ENCODE data around the gene INSYN2B.

INSYN2B gene

DNA sequence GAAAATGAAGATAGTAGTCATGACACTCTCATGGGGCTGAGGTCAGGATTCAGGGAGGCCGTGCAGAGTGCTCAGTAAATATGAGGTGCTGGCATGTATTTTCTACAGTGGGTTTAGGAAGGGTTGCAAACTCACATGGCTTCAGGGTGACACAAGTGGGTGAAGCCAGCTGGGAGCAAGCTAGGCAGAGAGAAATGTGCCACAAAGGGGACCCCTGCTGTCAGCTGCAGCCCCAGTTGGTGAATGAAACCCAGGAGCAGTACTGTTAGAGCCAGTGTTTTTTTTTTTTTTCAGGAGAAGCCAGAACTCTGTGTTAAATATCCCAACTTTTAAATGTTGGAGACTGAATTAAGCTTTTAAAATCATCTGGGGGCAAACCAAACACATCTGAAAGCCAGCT lies 75.3 kb downstream of the INSYN2B start:
- no peaks in the 10 kb centered on the region for H3K9me3 Mint-ChIP-seq (ENCODE audit: low read depth)
- H3K27ac Mint-ChIP-seq, result no peak overlapping the region
- peaks cover 8% of the 10 kb centered on the region for H3K4me1 Mint-ChIP-seq (ENCODE audit: low read depth)

DNA sequence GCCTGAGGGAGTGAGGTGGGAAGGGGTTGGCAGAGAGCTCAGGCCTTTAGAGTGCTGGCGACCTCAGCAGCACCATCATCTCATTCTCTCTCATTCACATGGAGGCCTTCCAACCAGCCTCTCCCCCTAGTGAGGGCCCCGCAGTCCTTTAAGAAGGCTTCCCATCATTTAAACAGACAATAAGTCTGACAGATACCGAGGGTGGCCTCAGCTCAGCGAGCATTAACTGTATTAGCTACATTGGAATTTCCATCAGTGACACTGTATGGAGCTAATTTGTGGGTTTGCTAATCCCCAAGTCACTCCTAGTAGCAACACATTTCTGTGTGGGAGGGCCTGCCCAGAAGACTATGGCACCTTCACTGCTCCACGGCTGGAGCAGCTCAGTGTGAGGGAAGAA lies 75.8 kb downstream of the INSYN2B start:
- Mint-ChIP-seq H3K27ac (no peak overlapping the region), H3K27me3 (no peaks in the 10 kb centered on the region), H3K36me3 (peaks cover 14% of the 10 kb centered on the region)

More for the DNA sequence above, 75.3 kb downstream of the INSYN2B start:
- Mint-ChIP-seq H3K27me3 (no peaks in the 10 kb centered on the region), H3K36me3 (peaks cover 10% of the 10 kb centered on the region), H3K4me3 (no peak overlapping the region)

DNA sequence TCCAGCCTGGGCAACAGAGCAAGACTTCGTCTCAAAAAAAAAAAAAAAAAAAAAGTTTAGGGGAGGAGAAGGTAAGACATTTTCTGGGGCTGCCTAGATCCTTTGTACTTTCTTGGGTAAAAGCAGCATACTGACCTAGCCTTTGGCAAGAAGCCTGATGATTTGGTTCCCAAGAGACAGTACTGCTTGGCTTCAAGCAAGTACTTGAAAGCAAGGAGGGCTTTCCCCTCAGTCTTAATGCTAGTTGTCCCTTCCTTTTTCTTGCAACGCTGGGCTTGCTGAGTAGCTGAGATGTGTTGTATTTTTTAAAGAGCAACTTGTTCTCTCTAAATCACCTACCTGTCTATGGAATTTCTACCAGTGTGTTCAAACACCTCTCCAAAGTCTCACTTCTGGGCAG lies 76.2 kb downstream of the INSYN2B start:
- Mint-ChIP-seq H3K27me3 (no peaks in the 10 kb centered on the region), H3K36me3 (peaks cover 16% of the 10 kb centered on the region), H3K4me1 (ENCODE audit: low read depth) (peaks cover 10% of the 10 kb centered on the region), H3K9me3 (ENCODE audit: low read depth) (no peaks in the 10 kb centered on the region), H3K4me3 (no peak overlapping the region), H3K27ac (no peak overlapping the region)

More for the DNA sequence above, 75.8 kb downstream of the INSYN2B start:
- peaks cover 8% of the 10 kb centered on the region for H3K4me1 Mint-ChIP-seq (ENCODE audit: low read depth)
- no peak overlapping the region for H3K4me3 Mint-ChIP-seq
- H3K9me3 Mint-ChIP-seq (ENCODE audit: low read depth), result no peaks in the 10 kb centered on the region

DNA sequence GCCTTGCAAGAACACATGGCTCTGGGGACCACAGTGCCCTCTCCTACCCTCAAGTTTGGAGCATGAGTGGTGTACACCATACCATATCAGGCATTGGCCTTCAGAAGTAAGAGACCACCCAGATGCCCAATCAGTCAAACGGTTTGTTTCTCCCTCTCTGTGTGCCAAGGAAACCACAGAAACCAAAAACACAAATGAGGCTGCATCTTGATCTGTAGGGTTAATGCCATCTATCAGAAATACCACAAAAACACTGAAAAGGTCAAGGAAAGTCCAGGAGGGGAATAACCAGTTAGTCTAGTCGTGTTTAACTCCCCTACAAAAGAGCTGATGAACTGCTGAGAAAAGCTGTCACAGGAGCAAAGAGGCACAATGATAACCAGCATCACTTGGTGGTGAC lies 78.4 kb downstream of the INSYN2B start:
- H3K9me3 Mint-ChIP-seq (ENCODE audit: low read depth), result no peaks in the 10 kb centered on the region
- no peak overlapping the region for H3K27ac Mint-ChIP-seq
- no peaks in the 10 kb centered on the region for H3K27me3 Mint-ChIP-seq
- peaks cover 10% of the 10 kb centered on the region for H3K4me1 Mint-ChIP-seq (ENCODE audit: low read depth)
- H3K4me3 Mint-ChIP-seq, result no peak overlapping the region
- H3K36me3 Mint-ChIP-seq, result peaks cover 23% of the 10 kb centered on the region

DNA sequence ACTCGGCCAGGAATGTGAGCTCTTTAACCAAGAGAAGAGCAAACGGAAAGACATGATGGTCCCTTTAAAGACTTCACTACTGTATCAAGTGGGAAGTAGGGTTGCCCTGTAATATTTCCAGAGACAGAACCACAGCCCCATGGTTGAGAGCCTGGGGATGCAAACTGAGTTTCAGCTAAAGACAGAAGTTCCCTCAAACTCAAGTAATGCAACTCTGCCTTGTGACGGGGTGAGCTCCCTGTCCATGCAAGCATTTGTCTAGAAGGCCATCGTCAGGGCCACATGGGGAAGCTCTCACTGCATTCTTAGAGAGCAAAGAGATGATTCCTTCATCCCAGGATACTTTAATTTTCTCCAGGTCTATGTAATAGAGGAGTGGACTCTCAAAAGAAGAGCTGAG lies 82.8 kb downstream of the INSYN2B start:
- no peaks in the 10 kb centered on the region for H3K27me3 Mint-ChIP-seq
- H3K27ac Mint-ChIP-seq, result no peak overlapping the region
- peaks cover 12% of the 10 kb centered on the region for H3K4me1 Mint-ChIP-seq (ENCODE audit: low read depth)
- no peaks in the 10 kb centered on the region for H3K9me3 Mint-ChIP-seq (ENCODE audit: low read depth)
- H3K4me3 Mint-ChIP-seq, result no peak overlapping the region
- peaks cover 31% of the 10 kb centered on the region for H3K36me3 Mint-ChIP-seq

DNA sequence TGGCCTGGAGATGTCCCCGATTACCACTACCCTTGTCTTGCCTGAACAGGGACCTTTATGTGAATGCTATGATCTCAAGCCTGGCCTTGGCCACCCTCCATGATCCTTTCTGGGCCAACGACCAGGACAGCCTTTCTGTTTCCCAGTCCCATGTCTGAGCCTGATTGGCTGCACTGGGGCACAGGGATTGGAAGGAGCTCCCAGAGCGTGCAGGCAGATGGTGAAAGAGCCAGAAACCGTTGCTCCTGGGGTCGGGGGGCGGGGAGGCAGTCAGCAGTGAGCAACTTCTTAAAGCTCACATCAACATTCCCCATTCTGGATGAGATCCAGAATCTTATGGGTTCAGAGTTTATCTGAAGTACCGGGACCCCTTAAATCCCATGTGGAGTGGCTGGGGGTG lies 84.4 kb downstream of the INSYN2B start:
- H3K4me3 Mint-ChIP-seq, result no peak overlapping the region
- no peaks in the 10 kb centered on the region for H3K9me3 Mint-ChIP-seq (ENCODE audit: low read depth)
- H3K4me1 Mint-ChIP-seq (ENCODE audit: low read depth), result peaks cover 10% of the 10 kb centered on the region
- peak overlapping the region; percentile 61 for H3K27ac Mint-ChIP-seq
- H3K27me3 Mint-ChIP-seq, result no peaks in the 10 kb centered on the region
- H3K36me3 Mint-ChIP-seq, result peaks cover 29% of the 10 kb centered on the region

DNA sequence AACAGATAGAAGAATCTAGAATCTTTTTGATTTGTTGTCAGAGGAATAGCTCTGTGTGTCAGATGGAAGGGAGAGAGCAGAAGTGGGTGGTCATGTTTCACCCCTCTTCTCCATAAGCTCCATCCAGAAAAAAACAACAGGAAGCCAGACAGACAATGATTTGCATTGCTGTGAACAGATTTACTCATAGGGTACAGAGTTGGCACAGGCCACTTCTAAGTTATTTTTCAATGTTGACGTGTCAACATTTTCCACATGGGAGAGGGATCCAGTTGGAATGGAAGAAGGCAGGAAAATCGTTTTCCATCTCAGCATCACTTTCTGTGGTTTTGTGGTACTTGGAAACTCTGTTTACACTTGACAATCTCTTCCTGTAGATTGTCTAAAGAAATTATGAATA lies 86.7 kb downstream of the INSYN2B start:
- Mint-ChIP-seq H3K4me3 (no peak overlapping the region), H3K27ac (no peak overlapping the region), H3K9me3 (ENCODE audit: low read depth) (no peaks in the 10 kb centered on the region), H3K27me3 (no peaks in the 10 kb centered on the region), H3K36me3 (peaks cover 20% of the 10 kb centered on the region), H3K4me1 (ENCODE audit: low read depth) (peaks cover 10% of the 10 kb centered on the region)

DNA sequence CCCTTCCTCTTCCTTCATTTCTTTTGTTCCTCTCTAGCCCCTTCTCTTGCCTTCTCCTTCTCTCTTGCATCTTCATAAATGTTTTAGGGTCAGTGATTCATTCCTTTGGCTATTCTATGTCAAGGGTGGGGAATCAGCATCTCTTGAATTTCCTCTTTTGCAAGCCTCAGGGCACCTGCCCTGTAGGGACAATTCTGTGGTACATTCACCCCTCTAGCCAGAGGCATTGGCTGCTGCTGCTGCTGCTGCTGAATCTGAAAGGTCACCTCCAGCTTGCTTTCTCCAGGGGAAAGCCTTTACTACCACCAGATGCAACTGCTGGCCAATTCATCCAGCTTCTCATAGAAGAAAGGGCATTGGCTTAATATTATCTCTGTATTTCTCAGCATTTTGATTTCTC lies 87.3 kb downstream of the INSYN2B start:
- H3K27me3 Mint-ChIP-seq, result no peaks in the 10 kb centered on the region
- no peak overlapping the region for H3K27ac Mint-ChIP-seq
- H3K36me3 Mint-ChIP-seq, result peaks cover 17% of the 10 kb centered on the region
- peaks cover 10% of the 10 kb centered on the region for H3K4me1 Mint-ChIP-seq (ENCODE audit: low read depth)
- no peak overlapping the region for H3K4me3 Mint-ChIP-seq
- H3K9me3 Mint-ChIP-seq (ENCODE audit: low read depth), result no peaks in the 10 kb centered on the region

DNA sequence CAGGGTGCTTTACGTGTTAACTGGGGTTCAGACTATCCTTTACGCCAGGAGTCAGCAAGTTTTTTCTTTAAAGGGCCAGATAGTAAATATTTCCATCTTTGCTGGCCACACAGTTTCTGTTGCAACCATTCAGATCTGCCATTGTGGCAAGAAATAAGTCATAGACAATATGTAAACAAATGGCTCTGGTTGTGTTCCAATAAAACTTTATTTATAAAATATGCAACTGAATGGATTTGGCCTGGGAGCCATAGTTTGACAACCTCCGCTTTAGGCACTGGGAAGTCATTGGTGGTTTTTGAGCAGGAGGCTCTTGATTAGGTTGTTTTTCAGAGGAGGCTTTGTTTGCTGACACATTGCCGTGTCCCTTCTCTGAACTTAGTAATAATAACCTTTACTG lies 90.7 kb downstream of the INSYN2B start:
- Mint-ChIP-seq H3K27ac (no peak overlapping the region), H3K36me3 (peaks cover 24% of the 10 kb centered on the region), H3K27me3 (no peaks in the 10 kb centered on the region), H3K4me3 (no peak overlapping the region), H3K4me1 (ENCODE audit: low read depth) (peaks cover 11% of the 10 kb centered on the region), H3K9me3 (ENCODE audit: low read depth) (no peaks in the 10 kb centered on the region)

DNA sequence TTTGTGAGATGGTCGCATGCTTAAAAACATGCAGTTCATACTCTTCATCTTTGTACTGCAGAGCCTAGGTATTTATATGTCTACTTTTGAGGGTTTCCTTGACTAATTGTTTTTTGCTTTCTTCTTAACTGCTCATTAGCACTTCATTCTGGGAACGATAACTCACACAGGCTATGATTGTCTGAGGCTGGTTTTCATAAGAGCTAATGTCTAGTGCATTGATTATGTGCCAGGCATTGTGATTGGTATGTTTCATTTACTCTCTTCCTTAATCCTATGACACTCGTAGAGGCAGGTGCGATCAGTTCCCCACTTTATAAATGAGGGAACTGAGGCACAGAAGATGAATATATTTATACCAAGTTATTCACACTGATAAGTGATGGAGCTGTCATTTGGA lies 93.6 kb downstream of the INSYN2B start:
- Mint-ChIP-seq H3K4me1 (ENCODE audit: low read depth) (peaks cover 11% of the 10 kb centered on the region), H3K27ac (no peak overlapping the region), H3K9me3 (ENCODE audit: low read depth) (no peaks in the 10 kb centered on the region), H3K36me3 (peaks cover 31% of the 10 kb centered on the region), H3K27me3 (no peaks in the 10 kb centered on the region), H3K4me3 (no peak overlapping the region)

DNA sequence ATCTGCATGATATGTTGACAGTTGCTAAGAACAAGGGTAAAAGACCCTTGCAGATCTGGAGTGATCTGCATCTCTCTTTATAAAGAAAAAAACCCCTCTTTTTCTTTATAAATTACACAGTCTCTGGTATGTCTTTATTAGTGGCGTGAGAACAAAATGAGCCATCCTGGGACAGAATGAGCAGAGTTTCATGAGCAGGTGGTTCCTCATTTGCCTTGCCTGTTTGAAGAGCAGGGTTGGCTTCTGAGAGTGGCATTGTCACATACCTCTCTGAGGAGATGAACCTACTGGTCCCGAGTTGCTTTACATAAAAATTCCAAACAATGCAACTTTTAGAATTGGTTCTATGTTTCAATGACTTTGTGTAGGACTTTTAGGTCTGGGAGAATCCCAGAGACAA lies 94.3 kb downstream of the INSYN2B start:
- Mint-ChIP-seq H3K27me3 (no peaks in the 10 kb centered on the region), H3K9me3 (ENCODE audit: low read depth) (no peaks in the 10 kb centered on the region), H3K27ac (no peak overlapping the region), H3K4me1 (ENCODE audit: low read depth) (peaks cover 9% of the 10 kb centered on the region), H3K36me3 (peaks cover 33% of the 10 kb centered on the region), H3K4me3 (no peak overlapping the region)

DNA sequence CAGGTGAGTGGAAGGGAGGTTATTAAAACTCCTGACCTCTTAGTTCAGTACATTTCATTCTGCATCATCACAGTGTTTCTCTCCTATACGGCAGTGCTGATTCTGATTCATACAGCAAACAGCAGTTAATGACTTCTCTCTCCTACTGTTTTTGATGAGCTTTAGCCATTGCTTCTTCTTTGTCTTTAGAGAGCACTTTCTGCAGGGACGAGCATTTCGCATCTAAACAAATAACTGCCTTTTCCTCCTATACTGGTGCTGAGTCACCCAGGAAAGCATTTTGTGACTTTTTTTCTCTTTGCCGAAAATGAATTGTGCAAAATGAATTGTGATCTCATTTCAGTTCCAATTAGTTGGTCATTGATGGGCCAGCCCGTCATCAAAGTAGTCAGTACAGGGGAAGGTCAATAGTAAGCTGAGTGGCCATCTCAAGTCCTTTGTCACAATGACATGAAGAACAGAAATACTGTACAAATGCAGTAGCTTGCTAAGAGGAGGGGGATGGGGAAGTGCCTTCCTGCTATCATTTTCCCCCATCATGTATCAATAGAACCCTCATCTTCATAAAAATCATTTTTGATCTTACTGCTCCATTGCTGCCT lies 98.5 kb downstream of the INSYN2B start:
- no peaks in the 10 kb centered on the region for H3K9me3 Mint-ChIP-seq (ENCODE audit: low read depth)
- H3K27ac Mint-ChIP-seq, result no peak overlapping the region
- H3K4me1 Mint-ChIP-seq (ENCODE audit: low read depth), result peaks cover 5% of the 10 kb centered on the region
- no peak overlapping the region for H3K4me3 Mint-ChIP-seq
- H3K36me3 Mint-ChIP-seq, result peaks cover 39% of the 10 kb centered on the region
- H3K27me3 Mint-ChIP-seq, result no peaks in the 10 kb centered on the region

DNA sequence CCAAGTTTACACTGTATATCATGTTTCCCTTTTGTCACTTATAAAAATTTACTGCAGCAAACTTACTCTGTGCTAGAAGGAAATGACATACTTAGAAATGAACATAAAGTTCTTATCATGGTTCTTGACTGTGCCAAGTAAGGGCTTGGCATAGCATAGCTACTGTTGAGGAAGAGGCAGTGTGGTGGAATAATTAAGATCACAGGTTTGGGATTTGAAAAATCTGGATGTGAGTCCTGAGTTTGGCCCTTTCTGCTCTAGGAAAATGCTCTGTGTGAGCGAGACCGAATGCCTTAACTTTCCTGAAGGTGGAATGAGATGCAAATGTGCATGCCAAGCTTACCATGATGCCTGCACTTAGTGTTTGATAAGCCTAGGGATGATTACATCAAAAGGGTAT lies 99.5 kb downstream of the INSYN2B start:
- Mint-ChIP-seq H3K4me1 (ENCODE audit: low read depth) (peaks cover 6% of the 10 kb centered on the region), H3K4me3 (no peak overlapping the region)

DNA sequence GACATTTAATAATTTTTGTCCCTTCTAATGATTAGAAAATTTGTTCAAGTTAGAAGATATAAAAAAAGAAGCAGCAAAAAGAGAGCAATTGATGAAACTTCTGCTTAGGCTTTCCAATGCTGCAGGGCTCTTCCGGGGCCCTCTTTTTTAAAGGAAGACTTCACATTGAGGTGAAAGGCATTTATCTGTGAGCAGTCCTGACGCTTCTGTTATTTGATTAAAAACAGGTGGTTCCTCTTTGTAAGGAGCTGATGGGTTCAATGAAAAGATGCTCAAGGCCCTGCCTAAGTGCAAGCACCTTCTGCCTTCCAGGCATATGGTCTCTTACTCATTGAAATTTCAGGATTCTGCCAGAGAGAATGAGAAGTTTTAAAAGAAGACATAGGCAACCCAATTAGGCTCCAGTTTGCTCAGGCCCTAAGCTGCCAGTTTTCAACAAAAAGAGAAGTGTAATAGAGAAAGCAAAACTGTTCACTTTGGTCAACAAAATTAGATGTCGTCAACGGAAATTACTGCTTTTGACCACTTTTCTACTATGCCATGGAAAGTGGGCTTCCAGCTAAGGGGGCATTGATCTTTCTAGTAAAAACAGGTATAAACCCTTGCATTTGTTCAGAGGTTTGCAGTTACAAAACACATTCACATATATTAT lies 100.2 kb downstream of the INSYN2B start:
- peaks cover 39% of the 10 kb centered on the region for H3K36me3 Mint-ChIP-seq
- no peaks in the 10 kb centered on the region for H3K9me3 Mint-ChIP-seq (ENCODE audit: low read depth)
- H3K27ac Mint-ChIP-seq, result peak overlapping the region; percentile 13
- no peak overlapping the region for H3K4me3 Mint-ChIP-seq
- no peaks in the 10 kb centered on the region for H3K27me3 Mint-ChIP-seq
- H3K4me1 Mint-ChIP-seq (ENCODE audit: low read depth), result peaks cover 6% of the 10 kb centered on the region

More for the DNA sequence above, 99.5 kb downstream of the INSYN2B start:
- Mint-ChIP-seq H3K9me3 (ENCODE audit: low read depth) (no peaks in the 10 kb centered on the region), H3K27me3 (no peaks in the 10 kb centered on the region), H3K36me3 (peaks cover 37% of the 10 kb centered on the region), H3K27ac (no peak overlapping the region)

DNA sequence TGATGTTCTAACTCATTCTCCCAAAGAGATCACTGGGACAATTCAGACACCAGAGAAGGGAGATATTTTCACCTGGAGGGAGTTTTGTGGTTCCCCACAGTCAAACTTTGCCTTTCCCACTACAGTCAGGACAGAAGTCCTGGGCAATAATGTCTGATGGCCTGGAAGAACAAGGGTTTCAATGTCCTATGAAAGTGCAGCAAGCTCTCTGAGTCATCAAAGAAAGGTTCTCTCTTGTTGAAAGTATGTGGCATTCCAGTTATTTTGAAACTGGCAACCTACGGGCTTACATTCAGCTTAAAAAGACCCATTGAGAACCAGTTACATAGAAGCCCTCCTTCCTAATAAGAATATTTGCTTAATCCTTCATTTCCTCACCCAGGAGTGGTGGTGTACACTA lies 103.9 kb downstream of the INSYN2B start:
- no peak overlapping the region for H3K27ac Mint-ChIP-seq
- no peak overlapping the region for H3K4me3 Mint-ChIP-seq
- H3K36me3 Mint-ChIP-seq, result peaks cover 27% of the 10 kb centered on the region
- no peaks in the 10 kb centered on the region for H3K27me3 Mint-ChIP-seq
- peaks cover 4% of the 10 kb centered on the region for H3K4me1 Mint-ChIP-seq (ENCODE audit: low read depth)
- no peaks in the 10 kb centered on the region for H3K9me3 Mint-ChIP-seq (ENCODE audit: low read depth)

DNA sequence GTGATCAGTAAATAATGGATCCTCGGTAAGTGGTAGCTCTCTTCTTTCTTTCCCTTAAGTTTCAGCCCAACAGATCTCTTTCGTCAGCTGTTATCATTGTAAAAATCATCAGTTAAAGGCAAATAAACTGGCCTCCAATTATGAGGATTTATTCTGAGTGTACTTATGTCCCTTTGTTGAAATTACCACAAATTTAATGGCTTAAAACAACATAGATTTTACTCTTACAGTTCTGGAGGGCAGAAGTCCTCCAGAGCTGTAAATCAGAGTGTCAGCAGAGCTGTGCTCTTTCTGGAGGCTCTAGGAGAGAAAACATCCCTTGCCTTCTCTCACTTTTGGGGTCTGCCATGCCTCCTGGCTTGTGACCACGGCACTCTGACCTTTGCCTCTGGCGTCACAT lies 104.6 kb downstream of the INSYN2B start:
- H3K4me3 Mint-ChIP-seq, result no peak overlapping the region
- H3K27me3 Mint-ChIP-seq, result no peaks in the 10 kb centered on the region
- H3K9me3 Mint-ChIP-seq (ENCODE audit: low read depth), result no peaks in the 10 kb centered on the region
- peaks cover 25% of the 10 kb centered on the region for H3K36me3 Mint-ChIP-seq
- H3K27ac Mint-ChIP-seq, result no peak overlapping the region
- H3K4me1 Mint-ChIP-seq (ENCODE audit: low read depth), result peaks cover 4% of the 10 kb centered on the region

Data from activated naive CD8-positive, alpha-beta T cell (primary cell).